Measurements from ENCODE around the gene SHISA9.

SHISA9 gene

GRCh38 chr16:13012601-13013000, 111.2 kb downstream of the SHISA9 start:
- Histone ChIP-seq H3K4me3 (no peak overlapping the region), H3K27ac (no peak overlapping the region)
- no peak for TF ChIP-seq CTCF (IDR thresholded peaks at IDR 0.05)
- no peak for DNase-seq (ENCODE audit: low spot score)

DNA sequence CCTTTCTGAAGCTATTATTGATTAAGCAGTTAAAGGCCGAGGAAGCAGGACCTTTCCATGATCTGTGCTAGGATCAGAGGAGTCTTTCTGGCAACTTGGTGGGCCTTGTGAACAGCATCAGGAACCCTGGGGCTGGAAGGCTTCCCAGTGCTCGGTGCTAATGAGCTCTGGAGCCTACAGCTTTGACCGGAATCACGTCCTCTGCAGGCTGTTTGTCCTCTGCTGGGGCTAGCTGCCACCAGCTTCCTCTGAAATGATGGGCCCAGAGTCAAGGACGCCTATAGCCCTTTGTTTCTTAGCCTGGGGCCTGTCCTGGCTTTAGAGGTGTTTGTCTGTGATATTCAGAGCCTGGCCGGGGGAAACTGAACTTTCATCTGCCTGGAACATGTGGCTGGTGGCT, 111.6 kb downstream of the SHISA9 start:
- no peak for TF ChIP-seq CTCF (IDR thresholded peaks at IDR 0.05)
- Histone ChIP-seq H3K27ac (no peak overlapping the region), H3K4me3 (no peak overlapping the region)
- DNase-seq (ENCODE audit: low spot score), result no peak

GRCh38 chr16:13014476-13014875, 113.1 kb downstream of the SHISA9 start:
- no peak for DNase-seq (ENCODE audit: low spot score)
- no peak for TF ChIP-seq CTCF (IDR thresholded peaks at IDR 0.05)
- Histone ChIP-seq H3K27ac (no peak overlapping the region), H3K4me3 (no peak overlapping the region)

DNA sequence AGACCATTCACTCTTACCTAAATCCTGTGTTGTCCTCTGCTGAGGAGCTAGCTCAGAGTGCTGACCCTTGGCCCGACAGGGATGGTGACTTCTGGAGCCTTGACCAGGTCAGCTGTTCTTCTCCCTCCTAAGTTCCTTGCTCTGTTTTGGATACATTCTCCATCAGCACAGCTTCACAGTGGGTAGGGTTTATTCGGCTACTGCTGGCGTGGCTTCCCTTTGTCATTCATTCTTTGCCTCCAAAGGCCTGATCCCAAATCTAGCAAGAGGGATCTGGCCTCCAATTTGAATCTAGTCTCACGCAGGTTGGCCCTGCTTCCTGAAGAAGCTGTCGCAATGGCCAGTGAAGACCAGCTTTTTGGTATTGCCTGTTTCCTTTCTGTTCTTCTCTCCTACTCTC, 116.6 kb downstream of the SHISA9 start:
- no peak for TF ChIP-seq CTCF (IDR thresholded peaks at IDR 0.05)
- H3K4me3 ChIP-seq, result no peak overlapping the region
- H3K27ac ChIP-seq, result no peak overlapping the region
- DNase-seq (ENCODE audit: low spot score), result no peak

DNA sequence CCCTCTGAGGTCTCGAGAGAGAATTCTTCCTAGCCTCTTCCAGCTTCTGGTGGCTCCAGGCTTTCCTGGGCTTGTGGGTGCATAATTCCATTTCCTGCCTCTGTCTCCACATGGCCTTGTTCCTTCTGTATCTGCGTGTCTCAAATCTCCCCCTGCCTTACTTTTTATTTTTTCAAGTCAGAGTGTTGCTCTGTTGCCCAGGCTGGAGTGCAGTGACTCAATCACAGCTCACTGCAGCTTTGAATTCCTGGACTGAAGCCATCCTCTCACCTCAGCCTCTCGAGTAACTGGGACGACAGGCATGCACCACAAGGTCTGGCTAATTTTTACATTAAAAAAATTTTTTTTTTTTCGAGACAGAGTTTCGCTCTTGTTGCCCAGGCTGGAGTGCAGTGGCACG, 120.6 kb downstream of the SHISA9 start:
- no peak for TF ChIP-seq CTCF (IDR thresholded peaks at IDR 0.05)
- H3K27ac ChIP-seq, result no peak overlapping the region
- no peak overlapping the region for H3K4me3 ChIP-seq
- no peak for DNase-seq (ENCODE audit: low spot score)

- no peak for TF ChIP-seq CTCF (IDR thresholded peaks at IDR 0.05)
- DNase-seq (ENCODE audit: low spot score), result no peak
- no peak overlapping the region for H3K27ac ChIP-seq
- no peak overlapping the region for H3K4me3 ChIP-seq
These were observed 128.4 kb downstream of the SHISA9 start for GRCh38 chr16:13029786-13030185.

- Histone ChIP-seq H3K4me3 (no peak overlapping the region), H3K27ac (no peak overlapping the region)
- no peak for TF ChIP-seq CTCF (IDR thresholded peaks at IDR 0.05)
- no peak for DNase-seq (ENCODE audit: low spot score)
These were observed 129.4 kb downstream of the SHISA9 start for GRCh38 chr16:13030769-13031168.
